Skin of body (tissue), 3 donors: ENCODE data around the gene DAG1. TPM values are rescaled to one million over a fixed set of nuclear protein-coding genes. Genes with fewer than 3 reads are reported as not detected.

Experiments
- DNase-seq: peaks from one replicate; lab custom pipeline; 2025; lab: John Stamatoyannopoulos, UW
- small RNA-seq: library from RNA; depleted of rRNA; stranded (forward); fragments of <200 nt; gene quantifications from one replicate; pipeline ENCODE3, GENCODE V24; 2014; ENCODE audit warnings: low replicate concordance
- total RNA-seq: library from RNA; depleted of rRNA; stranded (reverse); fragments of >200 nt; gene quantifications from one replicate; pipeline ENCODE4 v1.2.3, GENCODE V29; 2014

Gene DAG1
- total RNA-seq, 1 donor from 2014 or later: 32.9 TPM

DNA sequence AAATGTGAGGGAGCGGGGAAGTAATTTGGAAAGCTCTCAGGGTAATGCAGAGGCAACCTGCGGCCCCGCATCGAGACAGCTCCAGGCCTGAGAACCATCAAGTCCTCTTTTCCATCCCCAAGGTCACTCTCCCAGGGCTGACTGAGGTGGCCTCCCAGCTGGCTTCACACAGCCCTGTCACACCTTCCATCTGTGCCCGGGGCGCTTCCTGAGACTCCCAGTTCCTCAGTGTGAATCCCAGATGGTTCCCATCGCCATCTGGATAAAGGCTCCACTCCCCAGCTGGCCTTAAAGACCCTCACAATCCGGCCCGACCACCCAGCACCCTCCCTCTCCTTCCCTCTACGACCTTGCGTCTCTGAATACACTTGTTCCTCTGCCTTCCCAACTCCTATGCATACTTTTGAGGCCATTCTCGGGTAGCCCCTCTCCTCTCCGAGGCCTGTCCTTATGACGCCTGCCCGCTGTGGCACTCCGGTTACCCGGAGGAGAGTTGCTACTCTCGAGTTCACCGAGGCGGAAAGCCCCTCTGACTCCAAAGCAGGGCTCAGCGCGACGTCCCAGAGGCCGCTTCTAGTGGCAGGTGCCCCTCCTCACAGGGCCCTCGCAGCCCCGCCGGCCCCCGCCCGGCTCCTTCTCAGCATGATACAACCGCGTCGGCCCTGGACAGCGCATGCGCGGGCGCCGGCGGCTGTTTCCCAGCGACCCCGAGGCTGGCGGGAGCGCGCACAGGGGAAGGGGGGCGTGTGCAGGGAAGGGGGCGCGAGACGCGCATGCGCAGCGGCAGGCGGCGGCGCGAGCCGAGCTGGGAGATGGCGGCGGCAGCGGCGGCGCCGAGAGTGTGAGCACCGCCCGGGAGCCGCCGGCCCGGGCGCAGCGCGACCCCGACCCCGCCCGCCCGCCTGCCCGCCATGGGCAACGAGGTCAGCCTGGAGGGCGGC lies 83.9 kb downstream of the DAG1 start, which contains the start of gene BSN:
Gene BSN, plus strand, starts transcription at position 786 of the 941 bp plus-strand sequence. Its CDS starts 126 bp downstream, at position 912.
- peak; percentile 86 for DNase-seq

- no peak for DNase-seq
These were observed 84.7 kb downstream of the DAG1 start for GRCh38 chr3:49554633-49555265.

GRCh38 chr3:49556500-49557275 lies 86.6 kb downstream of the DAG1 start:
- DNase-seq: no peak

- no peak for DNase-seq
These were observed 93.0 kb downstream of the DAG1 start for GRCh38 chr3:49563040-49563578.

DNA sequence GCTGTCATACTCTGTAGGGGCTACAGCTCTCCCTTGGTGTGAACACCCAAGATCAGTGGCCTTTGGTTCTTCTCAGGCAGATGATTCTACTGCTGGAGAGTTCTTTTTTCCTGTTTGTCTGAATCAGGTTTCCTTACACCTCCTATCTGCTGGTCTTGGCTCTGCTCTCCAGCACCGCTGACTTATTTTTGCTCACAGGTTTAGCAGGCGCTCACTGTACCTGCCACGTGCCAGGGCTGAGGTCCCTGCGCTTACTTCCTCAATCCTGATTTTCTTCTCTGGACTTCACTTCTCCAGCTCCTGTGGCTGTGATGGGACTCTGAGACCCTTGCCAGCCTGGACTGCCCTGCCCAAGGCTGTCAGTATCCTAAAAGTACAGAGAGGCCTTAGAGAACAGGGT lies 93.7 kb downstream of the DAG1 start:
- no peak for DNase-seq

GRCh38 chr3:49566312-49566711 lies 96.2 kb downstream of the DAG1 start:
- DNase-seq: no peak

GRCh38 chr3:49567406-49567805 lies 97.3 kb downstream of the DAG1 start:
- DNase-seq: no peak

GRCh38 chr3:49568965-49569364 lies 98.9 kb downstream of the DAG1 start:
- DNase-seq: no peak

DNA sequence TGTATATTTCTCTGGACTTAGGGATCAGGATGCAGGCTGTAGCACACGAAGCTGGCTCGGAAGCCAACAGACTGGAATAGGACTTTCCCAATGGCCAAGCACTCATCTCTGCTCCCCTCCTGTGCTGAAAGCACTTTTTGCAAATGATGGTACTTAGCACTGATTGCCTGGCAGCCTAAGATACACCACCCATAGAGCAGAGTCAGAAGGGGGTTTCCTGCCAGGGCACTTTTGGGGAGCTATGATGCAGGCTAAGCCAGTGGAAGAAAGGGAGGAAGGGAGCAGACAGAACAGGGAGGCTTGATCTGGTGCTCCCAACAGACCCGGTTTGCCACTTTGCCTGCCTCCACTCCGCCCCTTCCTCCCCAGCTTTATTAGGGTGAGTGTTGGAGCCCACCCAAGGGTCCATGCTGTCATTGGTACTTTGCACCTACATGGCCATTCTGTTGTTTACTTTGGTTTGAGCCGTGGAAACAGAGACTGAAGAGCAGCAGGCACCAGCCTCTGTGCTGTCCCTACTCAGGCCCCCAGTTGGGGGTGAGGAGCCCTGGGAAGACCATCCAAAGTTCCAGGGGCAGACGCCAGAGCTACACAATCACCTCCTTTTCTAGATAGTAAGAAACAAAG lies 100.1 kb downstream of the DAG1 start:
- DNase-seq: no peak

GRCh38 chr3:49582177-49582576 lies 112.1 kb downstream of the DAG1 start:
- DNase-seq: no peak

Small RNA genes lying within 50 kb of the gene (small RNA-seq; reads per million reads assigned to genes)
- not detected for gene RNA5SP130

Other genes starting within 250 kb of the DAG1 start
- gene C3orf62, start 193.0 kb upstream of the DAG1 start, total RNA-seq: 2.7 TPM
- gene USP4, start 130.2 kb upstream of the DAG1 start, total RNA-seq: 34.0 TPM
- 60.5 TPM for gene GPX1, start 111.9 kb upstream of the DAG1 start, total RNA-seq
- 262 TPM for gene RHOA, start 58.3 kb upstream of the DAG1 start, total RNA-seq
- 6.7 TPM for gene TCTA, start 57.8 kb upstream of the DAG1 start, total RNA-seq
- gene AMT, start 47.8 kb upstream of the DAG1 start, total RNA-seq: 6.7 TPM
- gene NICN1, start 40.9 kb upstream of the DAG1 start, total RNA-seq: 1.7 TPM
- 0.39 TPM for gene BSN, start 84.2 kb downstream of the DAG1 start, total RNA-seq
- 41.8 TPM for gene APEH, start 204.1 kb downstream of the DAG1 start, total RNA-seq
- gene MST1, start 219.2 kb downstream of the DAG1 start, total RNA-seq: 8.6 TPM
- gene RNF123, start 219.3 kb downstream of the DAG1 start, total RNA-seq: 18.6 TPM
- gene AMIGO3, start 249.4 kb downstream of the DAG1 start, total RNA-seq: 0.10 TPM